ENCODE measurements around the gene CTBP2.
"Not testable (repeated sequence)": the region's sequence is repeated elsewhere in the genome, so short reads cannot be mapped to it uniquely, and the experiment has no call there.

Gene CTBP2

GRCh38 chr10:125060826-125061556 lies 99.4 kb downstream of the CTBP2 start:
- peak; percentile 35 for DNase-seq

GRCh38 chr10:125060482-125060825 lies 99.9 kb downstream of the CTBP2 start:
- DNase-seq, result no peak

- DNase-seq, result no peak
Observed at GRCh38 chr10:125060026-125060425, 100.3 kb downstream of the CTBP2 start.

- not testable (repeated sequence) for DNase-seq
Observed at GRCh38 chr10:125059348-125059747, 101.0 kb downstream of the CTBP2 start.

- DNase-seq, result no peak
Observed at GRCh38 chr10:125057158-125058001, 103.0 kb downstream of the CTBP2 start.

GRCh38 chr10:125056161-125057132 lies 103.9 kb downstream of the CTBP2 start:
- DNase-seq, result no peak

GRCh38 chr10:125055446-125055845 lies 104.9 kb downstream of the CTBP2 start:
- no peak for DNase-seq

GRCh38 chr10:125054669-125055268 lies 105.6 kb downstream of the CTBP2 start:
- DNase-seq, result no peak

GRCh38 chr10:125054216-125054615 lies 106.1 kb downstream of the CTBP2 start:
- no peak for DNase-seq

- DNase-seq, result no peak
Observed at GRCh38 chr10:125052146-125052545, 108.2 kb downstream of the CTBP2 start.

- DNase-seq, result no peak
Observed at GRCh38 chr10:125050383-125050782, 110.0 kb downstream of the CTBP2 start.

GRCh38 chr10:125049216-125049881 lies 111.0 kb downstream of the CTBP2 start:
- DNase-seq, result no peak

- DNase-seq, result peak; percentile 45
Observed at GRCh38 chr10:125048094-125048864, 112.1 kb downstream of the CTBP2 start.

GRCh38 chr10:125043841-125044658 lies 116.3 kb downstream of the CTBP2 start:
- DNase-seq, result no peak

- no peak for DNase-seq
Observed at GRCh38 chr10:125041856-125042506, 118.4 kb downstream of the CTBP2 start.

- DNase-seq, result no peak
Observed at GRCh38 chr10:125039354-125039769, 121.0 kb downstream of the CTBP2 start.

- DNase-seq, result no peak
Observed at GRCh38 chr10:125038637-125039036, 121.7 kb downstream of the CTBP2 start.

- DNase-seq, result no peak
Observed at GRCh38 chr10:125037145-125037877, 123.1 kb downstream of the CTBP2 start.
